ENCODE data around the gene SCAI.

DNA sequence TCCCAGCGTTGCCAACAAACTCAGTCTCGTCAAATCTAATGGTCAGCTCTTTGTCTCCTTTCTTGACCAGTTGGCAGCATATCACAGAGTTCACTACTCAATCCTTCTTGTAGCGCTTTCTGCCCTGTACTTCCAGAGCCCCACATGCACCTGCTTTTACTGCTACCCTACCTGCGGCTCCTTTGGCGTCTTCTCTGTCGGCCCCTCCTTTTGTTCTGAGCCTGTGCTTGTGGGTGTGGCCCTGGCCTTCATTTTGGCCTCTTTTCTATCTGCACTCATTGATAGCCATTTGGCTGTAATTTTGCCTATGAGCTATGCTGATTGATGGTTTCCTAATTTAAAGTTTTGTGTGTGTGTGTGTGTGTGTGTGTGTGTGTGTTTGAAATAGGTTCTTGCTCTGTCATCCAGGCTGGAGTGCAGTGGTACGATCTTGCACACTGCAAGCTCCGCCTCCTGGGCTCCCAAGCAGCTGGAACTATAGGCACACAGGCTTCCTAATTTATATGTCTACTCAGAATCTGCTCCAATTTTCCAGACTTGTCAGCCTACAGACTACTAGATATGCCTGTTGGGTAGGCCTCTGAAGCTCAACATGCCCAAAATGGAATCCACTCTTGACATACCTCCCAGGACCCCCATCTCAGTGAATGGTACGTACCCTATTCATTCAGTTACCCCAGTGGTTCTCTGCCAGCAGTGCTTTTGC lies 249.1 kb downstream of the SCAI start:
- TF ChIP-seq, protein P1, sequence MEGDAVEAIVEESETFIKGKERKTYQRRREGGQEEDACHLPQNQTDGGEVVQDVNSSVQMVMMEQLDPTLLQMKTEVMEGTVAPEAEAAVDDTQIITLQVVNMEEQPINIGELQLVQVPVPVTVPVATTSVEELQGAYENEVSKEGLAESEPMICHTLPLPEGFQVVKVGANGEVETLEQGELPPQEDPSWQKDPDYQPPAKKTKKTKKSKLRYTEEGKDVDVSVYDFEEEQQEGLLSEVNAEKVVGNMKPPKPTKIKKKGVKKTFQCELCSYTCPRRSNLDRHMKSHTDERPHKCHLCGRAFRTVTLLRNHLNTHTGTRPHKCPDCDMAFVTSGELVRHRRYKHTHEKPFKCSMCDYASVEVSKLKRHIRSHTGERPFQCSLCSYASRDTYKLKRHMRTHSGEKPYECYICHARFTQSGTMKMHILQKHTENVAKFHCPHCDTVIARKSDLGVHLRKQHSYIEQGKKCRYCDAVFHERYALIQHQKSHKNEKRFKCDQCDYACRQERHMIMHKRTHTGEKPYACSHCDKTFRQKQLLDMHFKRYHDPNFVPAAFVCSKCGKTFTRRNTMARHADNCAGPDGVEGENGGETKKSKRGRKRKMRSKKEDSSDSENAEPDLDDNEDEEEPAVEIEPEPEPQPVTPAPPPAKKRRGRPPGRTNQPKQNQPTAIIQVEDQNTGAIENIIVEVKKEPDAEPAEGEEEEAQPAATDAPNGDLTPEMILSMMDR (conservative IDR thresholded peaks at IDR 0.05; ENCODE audit: low read length), result no peak
- TF ChIP-seq EZH2phosphoT487 (IDR thresholded peaks at IDR 0.05; ENCODE audit: borderline replicate concordance, low read depth, low read length), result no peak

Data from OCI-LY7 (cell line).